ENCODE data around the gene SPAG4. TPM values are rescaled to one million over a fixed set of nuclear protein-coding genes. Genes with fewer than 3 reads are reported as not detected.

SPAG4 gene
- total RNA-seq, 2 donors from 2014 or later: 17.9 to 22.1 TPM

- no peaks in the 10 kb centered on the region for H3K36me3 ChIP-seq (replicated peaks in 1 of 2; ENCODE audit: insufficient read depth in 1 of 2, low read depth in 2 of 2)
- peak in 1 of 3 donors; percentile 23 for TF ChIP-seq POLR2A (IDR thresholded peaks at IDR 0.05)
- peak; percentile 9 to 64 (median 52) for TF ChIP-seq CTCF (IDR thresholded peaks at IDR 0.05)
- WGBS, 2 donors: 2% methylated on average over 10 to 93 of the region's 103 CpGs
- H3K27ac ChIP-seq: no peak overlapping the region
- H3K4me1 ChIP-seq: peaks cover 29% of the 10 kb centered on the region
- intact Hi-C loops (cut with DNase I): loop anchor here (10.0 kb wide), 1 partner anchor 94 kb away; the partner anchor contains the start of genes NFS1 and ROMO1
- ATAC-seq (peak; percentile 85), DNase-seq (peak; percentile 82 to 83 (median 82))
- H3K9me3 ChIP-seq: no peaks in the 10 kb centered on the region
- H3K27me3 ChIP-seq: no peaks in the 10 kb centered on the region
- peak overlapping the region in 1 of 2 donors; percentile 13 for H3K4me3 ChIP-seq
Measured at GRCh38 chr20:35600993-35601973, 14.3 kb upstream of the SPAG4 start.

- Histone ChIP-seq H3K27ac (no peak overlapping the region), H3K9me3 (no peaks in the 10 kb centered on the region), H3K36me3 (replicated peaks in 1 of 2; ENCODE audit: insufficient read depth in 1 of 2, low read depth in 2 of 2) (no peaks in the 10 kb centered on the region), H3K27me3 (no peaks in the 10 kb centered on the region), H3K4me1 (peaks cover 29% of the 10 kb centered on the region), H3K4me3 (peak overlapping the region in 1 of 2 donors; percentile 13)
- intact Hi-C loops (cut with DNase I): loop anchor here (10.0 kb wide), 1 partner anchor 93 kb away; the partner anchor contains the start of genes NFS1 and ROMO1
- DNase-seq: no peak
- TF ChIP-seq CTCF (IDR thresholded peaks at IDR 0.05): no peak
- TF ChIP-seq POLR2A (IDR thresholded peaks at IDR 0.05): no peak
- WGBS, 2 donors: 2 to 30% methylated on average over 9 to 23 of the region's 30 CpGs
- no peak for ATAC-seq
Measured at GRCh38 chr20:35601990-35602389, 13.6 kb upstream of the SPAG4 start.

- no peak for DNase-seq
Measured at GRCh38 chr20:35602851-35603495, 12.7 kb upstream of the SPAG4 start.

More at GRCh38 chr20:35602851-35603495, 12.7 kb upstream of the SPAG4 start:
- no peaks in the 10 kb centered on the region for H3K27me3 ChIP-seq
- H3K4me3 ChIP-seq: no peak overlapping the region
- H3K9me3 ChIP-seq: no peaks in the 10 kb centered on the region
- TF ChIP-seq POLR2A (IDR thresholded peaks at IDR 0.05) (no peak), CTCF (IDR thresholded peaks at IDR 0.05) (no peak)
- ATAC-seq: no peak
- 90 to 96% methylated on average over 12 to 15 of the region's 15 CpGs for WGBS, 2 donors
- intact Hi-C loops (cut with DNase I): loop anchor here (10.0 kb wide), 1 partner anchor 92 kb away; the partner anchor contains the start of genes NFS1 and ROMO1
- no peaks in the 10 kb centered on the region for H3K36me3 ChIP-seq (replicated peaks in 1 of 2; ENCODE audit: insufficient read depth in 1 of 2, low read depth in 2 of 2)
- H3K27ac ChIP-seq: no peak overlapping the region
- peaks cover 29% of the 10 kb centered on the region for H3K4me1 ChIP-seq
